Heart left ventricle (tissue), 13 donors: ENCODE measurements around the gene ALPL.

Source experiments
- CTCF ChIP-seq, 12 donors: fragments of 200-600 bp; sonication (generic) in 4 of 12; IDR thresholded peaks; one replicate each; pipeline versions ENCODE4 v1.5.0 to v1.8.0; 2018 to 2022; ENCODE audit warnings: antibody characterized with exemption in 12 of 12, mild to moderate bottlenecking in 5 of 12
- POLR2A ChIP-seq, 2 donors: fragments of 450-650 bp; IDR thresholded peaks; one replicate each; pipeline ENCODE4 v1.6.1; 2017; ENCODE audit warnings: antibody characterized with exemption in 2 of 2, mild to moderate bottlenecking in 2 of 2, moderate library complexity in 2 of 2
- donor health status: ischemic (EF 13 %, LVEDD 7.1; RV severe dilation, severe dysfunction).
- donor health status: DM: no; HTN: yes; CAD: no.
- donor health status: DM: no; HTN: no; CAD: no.
- donor health status: ischemic (EF 25% LVEDD 6.9; RV normal size, moderate dysfunction).
- donor health status: ischemic (EF 25% LVEDD 5.7; RV mildly dilated, moderate dysfunction).
- donor health status: ischemic (EF 35%, LVEDD 5.7; RV mildly dilated, moderate dysfunction).
- donor health status: nonischemic (EF 11% LVEDD 7.7; RV severe dilation, severe dysfunction).
- donor health status: DM: yes; HTN: yes; CAD: no.
- donor health status: PGD.
- donor health status: ischemic (EF 29% LVEDD 5.4; RV normal size, mild dysfunction).
- donor health status: nonischemic (EF 23%, LVEDD 6.1; RV moderate dilation, normal function).

- no peak for TF ChIP-seq CTCF (IDR thresholded peaks at IDR 0.05)
- no peak for TF ChIP-seq POLR2A (IDR thresholded peaks at IDR 0.05)
Observed at GRCh38 chr1:21563971-21564370, 54.7 kb downstream of the ALPL start.
